ENCODE data around the gene LTB4R2. TPM values are rescaled to one million over a fixed set of nuclear protein-coding genes. Genes with fewer than 3 reads are reported as not detected.

The LTB4R2 gene
- total RNA-seq, 1 donor from 2014 or later: 9.4 TPM

GRCh38 chr14:24269368-24269767 lies 40.6 kb upstream of the LTB4R2 start:
- H3K4me1 Mint-ChIP-seq: peaks cover 18% of the 10 kb centered on the region
- H3K27ac Mint-ChIP-seq (ENCODE audit: unreplicated experiment): no peak overlapping the region
- H3K36me3 Mint-ChIP-seq (ENCODE audit: low read depth): peaks cover 2% of the 10 kb centered on the region
- TF ChIP-seq, protein P1, sequence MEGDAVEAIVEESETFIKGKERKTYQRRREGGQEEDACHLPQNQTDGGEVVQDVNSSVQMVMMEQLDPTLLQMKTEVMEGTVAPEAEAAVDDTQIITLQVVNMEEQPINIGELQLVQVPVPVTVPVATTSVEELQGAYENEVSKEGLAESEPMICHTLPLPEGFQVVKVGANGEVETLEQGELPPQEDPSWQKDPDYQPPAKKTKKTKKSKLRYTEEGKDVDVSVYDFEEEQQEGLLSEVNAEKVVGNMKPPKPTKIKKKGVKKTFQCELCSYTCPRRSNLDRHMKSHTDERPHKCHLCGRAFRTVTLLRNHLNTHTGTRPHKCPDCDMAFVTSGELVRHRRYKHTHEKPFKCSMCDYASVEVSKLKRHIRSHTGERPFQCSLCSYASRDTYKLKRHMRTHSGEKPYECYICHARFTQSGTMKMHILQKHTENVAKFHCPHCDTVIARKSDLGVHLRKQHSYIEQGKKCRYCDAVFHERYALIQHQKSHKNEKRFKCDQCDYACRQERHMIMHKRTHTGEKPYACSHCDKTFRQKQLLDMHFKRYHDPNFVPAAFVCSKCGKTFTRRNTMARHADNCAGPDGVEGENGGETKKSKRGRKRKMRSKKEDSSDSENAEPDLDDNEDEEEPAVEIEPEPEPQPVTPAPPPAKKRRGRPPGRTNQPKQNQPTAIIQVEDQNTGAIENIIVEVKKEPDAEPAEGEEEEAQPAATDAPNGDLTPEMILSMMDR (conservative IDR thresholded peaks at IDR 0.05): no peak
- H3K4me3 Mint-ChIP-seq: peak overlapping the region; percentile 35
- no peaks in the 10 kb centered on the region for H3K9me3 Mint-ChIP-seq
- DNase-seq (ENCODE audit: low read depth, low spot score): no peak
- no peaks in the 10 kb centered on the region for H3K27me3 Mint-ChIP-seq (ENCODE audit: low read depth)

DNA sequence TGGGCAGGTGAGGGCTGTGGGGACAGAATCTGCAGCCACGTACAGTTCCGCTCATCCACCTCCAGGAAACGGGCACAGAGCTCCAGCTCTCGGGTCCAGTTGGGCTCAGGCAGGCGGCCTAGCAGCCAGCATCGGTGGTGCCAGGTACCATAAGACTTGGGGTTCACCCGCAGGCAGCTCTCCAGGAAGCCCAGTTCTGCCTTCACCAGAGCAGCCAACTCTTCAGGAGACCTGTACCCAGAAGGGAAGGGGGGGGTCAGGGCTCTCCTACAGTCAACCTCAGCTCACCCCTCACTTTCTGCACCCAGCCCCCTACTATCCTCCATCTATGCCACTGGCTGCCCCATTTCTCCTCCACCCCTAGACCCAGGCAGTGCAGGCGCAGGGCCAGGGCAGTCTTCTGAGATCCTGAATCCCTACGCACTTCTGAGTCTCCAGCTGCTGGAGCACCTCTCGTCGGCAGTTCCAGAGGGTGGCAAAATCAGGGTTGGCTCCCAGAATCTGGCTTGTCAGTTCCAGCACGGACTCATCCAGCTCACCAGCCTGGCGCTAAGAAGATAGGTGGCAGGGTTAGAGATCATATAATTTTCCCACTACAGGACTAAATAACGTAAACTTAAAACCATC lies 39.9 kb upstream of the LTB4R2 start:
- Mint-ChIP-seq H3K9me3 (no peaks in the 10 kb centered on the region), H3K27me3 (ENCODE audit: low read depth) (no peaks in the 10 kb centered on the region), H3K36me3 (ENCODE audit: low read depth) (peaks cover 2% of the 10 kb centered on the region), H3K4me1 (peaks cover 18% of the 10 kb centered on the region), H3K4me3 (peak overlapping the region; percentile 92), H3K27ac (ENCODE audit: unreplicated experiment) (no peak overlapping the region)
- TF ChIP-seq, protein P1 (conservative IDR thresholded peaks at IDR 0.05): no peak
- DNase-seq (ENCODE audit: low read depth, low spot score): no peak

- peaks cover 18% of the 10 kb centered on the region for H3K4me1 Mint-ChIP-seq
- no peak for DNase-seq (ENCODE audit: low read depth, low spot score)
- H3K36me3 Mint-ChIP-seq (ENCODE audit: low read depth): peaks cover 2% of the 10 kb centered on the region
- peak overlapping the region; percentile 96 for H3K27ac Mint-ChIP-seq (ENCODE audit: unreplicated experiment)
- TF ChIP-seq, protein P1 (conservative IDR thresholded peaks at IDR 0.05): no peak
- no peaks in the 10 kb centered on the region for H3K9me3 Mint-ChIP-seq
- peak overlapping the region; percentile 92 for H3K4me3 Mint-ChIP-seq
- no peaks in the 10 kb centered on the region for H3K27me3 Mint-ChIP-seq (ENCODE audit: low read depth)
Measured at GRCh38 chr14:24270537-24271133, 39.3 kb upstream of the LTB4R2 start.

- peak within 1 kb of the TSS; percentile 96 for H3K27ac Mint-ChIP-seq (ENCODE audit: unreplicated experiment)
- peak within 1 kb of the TSS; percentile 93 for H3K4me3 Mint-ChIP-seq
- peaks cover 2% of the 10 kb centered on the region for H3K36me3 Mint-ChIP-seq (ENCODE audit: low read depth)
- no peaks in the 10 kb centered on the region for H3K27me3 Mint-ChIP-seq (ENCODE audit: low read depth)
- TF ChIP-seq, protein P1 (conservative IDR thresholded peaks at IDR 0.05): peak; percentile 72
- H3K9me3 Mint-ChIP-seq: no peaks in the 10 kb centered on the region
- peaks cover 18% of the 10 kb centered on the region for H3K4me1 Mint-ChIP-seq
- DNase-seq (ENCODE audit: low read depth, low spot score): peak; percentile 82
Measured at GRCh38 chr14:24271134-24271833, 38.7 kb upstream of the LTB4R2 start, which contains the start of gene RABGGTA. TSS of gene RABGGTA (minus strand) at chr14:24271597. CDS start at chr14:24271115, 482 bp downstream.

GRCh38 chr14:24271834-24272263 lies 38.1 kb upstream of the LTB4R2 start:
- Mint-ChIP-seq H3K9me3 (no peaks in the 10 kb centered on the region), H3K4me3 (peak overlapping the region; percentile 93), H3K4me1 (peaks cover 18% of the 10 kb centered on the region), H3K36me3 (ENCODE audit: low read depth) (peaks cover 2% of the 10 kb centered on the region), H3K27ac (ENCODE audit: unreplicated experiment) (peak overlapping the region; percentile 95), H3K27me3 (ENCODE audit: low read depth) (no peaks in the 10 kb centered on the region)
- TF ChIP-seq, protein P1 (conservative IDR thresholded peaks at IDR 0.05): no peak
- no peak for DNase-seq (ENCODE audit: low read depth, low spot score)
